GM12892 (cell line): ENCODE measurements around the gene TRIO.

Experiments used
- POLR2A ChIP-seq: IDR thresholded peaks from 2 replicates; pipeline ENCODE4 v1.6.1; 2011; ENCODE audit warnings: low read depth, low read length, control low read depth
- POLR2AphosphoS5 ChIP-seq: IDR thresholded peaks from 2 replicates; pipeline ENCODE4 v1.6.1; 2011; ENCODE audit warnings: low read depth, low read length, control low read depth
- TAF1 ChIP-seq: IDR thresholded peaks from 2 replicates; pipeline ENCODE4 v1.6.1; 2011; ENCODE audit warnings: low read depth, mild to moderate bottlenecking, control low read depth, low read length, borderline replicate concordance

- TF ChIP-seq POLR2AphosphoS5, result no peak
- TF ChIP-seq POLR2A, result no peak
- no peak for TF ChIP-seq TAF1
Measured at GRCh38 chr5:14523243-14524034, 380.3 kb downstream of the TRIO start.
